Parathyroid adenoma (tissue), 2 donors: ENCODE results near the gene RPL12.

Source experiments
- H2AFZ ChIP-seq: fragments of 300-600 bp; sonication (generic); one replicate; pipeline ENCODE4 v1.7.0; 2017; ENCODE audit warnings: antibody characterized with exemption, mild to moderate bottlenecking
- H3K27ac ChIP-seq: fragments of 300-600 bp; sonication (generic); one replicate; pipeline ENCODE4 v1.7.0; 2017
- H3K27me3 ChIP-seq: fragments of 300-600 bp; sonication (generic); one replicate; pipeline ENCODE4 v1.7.0; 2017; ENCODE audit warnings: low read length; ENCODE audit not compliant: control insufficient read depth, insufficient read depth
- H3K36me3 ChIP-seq: fragments of 300-600 bp; sonication (generic); one replicate; pipeline ENCODE4 v1.7.0; 2017; ENCODE audit warnings: low read length; ENCODE audit not compliant: control insufficient read depth, insufficient read depth
- H3K4me1 ChIP-seq: fragments of 300-600 bp; sonication (generic); one replicate; pipeline ENCODE4 v1.7.0; 2017; ENCODE audit warnings: control low read depth
- H3K4me2 ChIP-seq: fragments of 300-600 bp; sonication (generic); one replicate; pipeline ENCODE4 v1.7.0; 2017; ENCODE audit warnings: low read length
- H3K4me3 ChIP-seq: fragments of 300-600 bp; sonication (generic); one replicate; pipeline ENCODE4 v1.7.0; 2017; ENCODE audit warnings: low read depth, low read length
- H3K79me2 ChIP-seq: fragments of 300-600 bp; sonication (generic); one replicate; pipeline ENCODE4 v1.7.0; 2017; ENCODE audit warnings: control low read depth
- H3K9ac ChIP-seq: fragments of 300-600 bp; sonication (generic); one replicate; pipeline ENCODE4 v1.7.0; 2017; ENCODE audit warnings: mild to moderate bottlenecking
- H3K9me3 ChIP-seq: fragments of 300-600 bp; sonication (generic); one replicate; pipeline ENCODE4 v1.7.0; 2017; ENCODE audit warnings: low read length; ENCODE audit not compliant: control insufficient read depth
- TF ChIP-seq, protein P1 (sequence below): fragments of 300-600 bp; sonication (generic); IDR thresholded peaks from one replicate; pipeline ENCODE4 v1.7.0; 2017; ENCODE audit warnings: antibody characterized with exemption, mild to moderate bottlenecking
- donor health status: primary hyperparathyroidism.

Gene RPL12

DNA sequence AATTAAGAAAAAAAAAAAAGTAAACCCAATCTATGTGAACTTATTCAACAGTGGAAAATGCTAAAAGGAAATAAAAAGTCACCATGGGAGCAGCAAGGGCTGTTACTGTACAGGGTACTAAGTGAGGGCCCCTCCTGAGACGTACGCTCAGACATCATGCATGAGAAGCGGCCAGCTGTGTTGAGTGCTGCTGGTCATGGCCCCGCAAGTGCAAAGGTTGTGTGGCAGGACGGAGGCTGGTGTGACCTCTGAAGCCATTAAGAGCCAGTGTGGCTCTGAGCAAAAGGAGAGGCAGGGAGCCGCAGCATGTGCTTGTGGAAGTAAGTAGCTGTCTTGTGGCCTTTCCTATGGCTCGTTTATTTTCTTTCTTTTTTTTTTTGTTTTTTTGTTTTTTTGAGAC, 30.1 kb downstream of the RPL12 start:
- no peak overlapping the region for H2AFZ ChIP-seq
- H3K27ac ChIP-seq: no peak overlapping the region
- no peak overlapping the region for H3K9ac ChIP-seq
- no peak overlapping the region for H3K4me3 ChIP-seq
- H3K9me3 ChIP-seq: no peaks in the 10 kb centered on the region
- peaks cover 6% of the 10 kb centered on the region for H3K79me2 ChIP-seq
- no peaks in the 10 kb centered on the region for H3K27me3 ChIP-seq
- no peaks in the 10 kb centered on the region for H3K36me3 ChIP-seq
- no peak overlapping the region for H3K4me2 ChIP-seq
- TF ChIP-seq, protein P1, sequence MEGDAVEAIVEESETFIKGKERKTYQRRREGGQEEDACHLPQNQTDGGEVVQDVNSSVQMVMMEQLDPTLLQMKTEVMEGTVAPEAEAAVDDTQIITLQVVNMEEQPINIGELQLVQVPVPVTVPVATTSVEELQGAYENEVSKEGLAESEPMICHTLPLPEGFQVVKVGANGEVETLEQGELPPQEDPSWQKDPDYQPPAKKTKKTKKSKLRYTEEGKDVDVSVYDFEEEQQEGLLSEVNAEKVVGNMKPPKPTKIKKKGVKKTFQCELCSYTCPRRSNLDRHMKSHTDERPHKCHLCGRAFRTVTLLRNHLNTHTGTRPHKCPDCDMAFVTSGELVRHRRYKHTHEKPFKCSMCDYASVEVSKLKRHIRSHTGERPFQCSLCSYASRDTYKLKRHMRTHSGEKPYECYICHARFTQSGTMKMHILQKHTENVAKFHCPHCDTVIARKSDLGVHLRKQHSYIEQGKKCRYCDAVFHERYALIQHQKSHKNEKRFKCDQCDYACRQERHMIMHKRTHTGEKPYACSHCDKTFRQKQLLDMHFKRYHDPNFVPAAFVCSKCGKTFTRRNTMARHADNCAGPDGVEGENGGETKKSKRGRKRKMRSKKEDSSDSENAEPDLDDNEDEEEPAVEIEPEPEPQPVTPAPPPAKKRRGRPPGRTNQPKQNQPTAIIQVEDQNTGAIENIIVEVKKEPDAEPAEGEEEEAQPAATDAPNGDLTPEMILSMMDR: no peak
- H3K4me1 ChIP-seq: no peaks in the 10 kb centered on the region

DNA sequence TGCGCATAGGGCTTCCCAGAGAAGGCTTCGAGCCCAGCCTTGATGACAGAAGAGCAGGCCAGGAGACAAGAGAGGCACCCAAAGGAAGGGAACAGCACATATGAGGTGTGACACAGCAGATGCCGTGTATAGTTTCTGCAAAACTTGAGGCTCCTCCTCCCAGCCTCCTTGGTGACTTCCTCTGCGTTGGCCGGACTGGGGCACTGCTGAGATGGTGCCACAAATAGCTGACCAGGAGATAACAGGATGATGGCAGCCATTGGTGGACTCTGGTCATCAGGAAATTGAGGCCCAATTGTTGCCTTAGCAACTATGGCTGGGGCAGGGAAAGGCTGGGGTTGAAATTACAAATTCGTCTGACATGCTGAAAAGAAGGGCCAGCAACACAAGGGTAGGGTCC, 31.9 kb downstream of the RPL12 start:
- H3K9ac ChIP-seq: no peak overlapping the region
- H3K79me2 ChIP-seq: no peaks in the 10 kb centered on the region
- H3K27ac ChIP-seq: no peak overlapping the region
- no peak overlapping the region for H3K4me2 ChIP-seq
- H3K4me1 ChIP-seq: no peaks in the 10 kb centered on the region
- TF ChIP-seq, protein P1: no peak
- no peaks in the 10 kb centered on the region for H3K9me3 ChIP-seq
- H3K36me3 ChIP-seq: no peaks in the 10 kb centered on the region
- no peaks in the 10 kb centered on the region for H3K27me3 ChIP-seq
- H2AFZ ChIP-seq: no peak overlapping the region
- H3K4me3 ChIP-seq: no peak overlapping the region

DNA sequence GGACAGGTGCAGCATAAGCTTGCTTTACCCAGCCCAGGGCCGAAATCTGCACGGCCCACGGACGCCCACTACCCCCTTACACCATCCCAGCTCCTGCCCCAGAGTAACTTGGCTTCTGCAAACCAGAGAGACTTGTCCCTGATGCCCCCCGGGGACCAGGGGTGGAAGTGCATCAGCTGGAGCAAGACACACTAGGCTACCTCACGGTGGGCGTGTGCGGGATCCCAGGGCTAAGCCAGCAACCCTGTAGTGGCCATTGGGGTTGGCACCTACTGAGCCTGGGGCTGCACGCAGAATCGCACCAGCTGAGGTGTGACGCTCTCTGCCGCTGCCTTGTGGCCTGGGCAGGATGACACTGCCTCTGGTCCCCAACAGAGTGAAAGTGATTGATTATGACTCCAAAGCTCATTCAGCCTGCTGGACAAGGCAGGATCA, 33.2 kb downstream of the RPL12 start:
- Histone ChIP-seq H3K79me2 (no peaks in the 10 kb centered on the region), H2AFZ (no peak overlapping the region), H3K9me3 (no peaks in the 10 kb centered on the region), H3K27ac (no peak overlapping the region), H3K4me3 (no peak overlapping the region), H3K4me2 (no peak overlapping the region), H3K27me3 (no peaks in the 10 kb centered on the region), H3K9ac (no peak overlapping the region), H3K36me3 (no peaks in the 10 kb centered on the region), H3K4me1 (no peaks in the 10 kb centered on the region)
- TF ChIP-seq, protein P1: no peak

DNA sequence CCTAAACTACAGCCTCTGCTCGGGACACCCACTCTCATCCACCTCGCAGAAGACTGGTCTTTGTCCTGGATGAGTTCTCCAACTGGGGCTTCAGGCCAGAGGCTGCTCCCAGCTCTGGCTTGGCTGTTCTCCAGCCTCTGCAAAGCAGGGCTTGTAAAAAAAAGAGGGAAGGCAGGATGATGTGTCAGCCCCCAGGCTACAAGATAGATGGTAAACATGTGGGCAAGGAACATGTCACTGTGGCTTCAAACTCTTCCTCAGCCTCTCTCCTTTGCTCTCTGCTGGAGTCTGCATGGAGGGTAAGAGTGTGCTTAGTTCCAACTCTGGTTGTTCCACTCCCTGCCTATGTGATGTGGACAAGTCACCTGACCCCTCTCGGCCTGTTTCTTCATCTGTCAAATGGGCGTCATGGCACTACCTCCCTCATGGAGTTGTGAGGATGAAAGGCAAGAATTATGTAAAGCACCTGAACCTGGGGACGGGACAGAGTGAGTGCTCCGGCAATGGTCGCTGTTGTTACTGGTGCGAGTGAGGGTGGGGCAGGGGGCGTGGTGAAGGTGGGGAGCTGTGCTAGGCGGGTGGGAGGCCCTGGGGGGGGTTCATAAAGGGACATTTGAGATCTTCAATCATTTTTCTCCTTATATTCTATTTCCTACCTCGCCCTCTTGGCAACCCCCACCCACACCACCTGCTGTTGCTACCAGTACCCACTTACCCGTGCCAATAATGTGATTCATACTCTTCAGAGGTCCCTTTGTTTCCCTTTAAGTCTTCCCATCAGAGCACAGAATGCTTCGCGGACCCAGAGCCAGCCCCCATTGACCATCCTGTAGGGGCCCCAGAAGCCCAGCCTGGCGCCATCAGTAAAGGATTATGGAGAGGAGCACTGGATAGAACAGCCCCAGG, 33.8 kb downstream of the RPL12 start:
- TF ChIP-seq, protein P1: no peak
- Histone ChIP-seq H3K27ac (no peak overlapping the region), H3K4me3 (no peak overlapping the region)

DNA sequence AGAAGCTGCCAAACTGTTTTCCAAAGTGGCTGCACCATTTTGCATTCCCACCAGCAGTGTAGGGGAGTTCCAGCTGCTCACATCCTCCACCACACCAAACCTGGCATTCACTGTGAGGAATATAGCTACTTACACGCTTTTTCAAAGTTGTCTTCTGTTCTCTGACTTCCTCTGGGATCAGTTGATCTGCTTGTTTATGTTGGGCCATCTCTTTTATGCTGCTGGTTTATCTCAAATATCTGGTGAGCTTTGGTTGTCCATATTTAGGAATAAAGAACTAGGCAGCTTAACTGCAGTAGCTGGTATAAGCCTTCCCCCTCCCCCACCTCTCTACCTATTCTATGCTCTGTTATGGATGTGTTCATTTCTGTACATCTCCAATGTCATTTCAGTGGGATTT, 35.5 kb downstream of the RPL12 start:
- Histone ChIP-seq H3K79me2 (no peaks in the 10 kb centered on the region), H3K9me3 (no peaks in the 10 kb centered on the region), H3K27me3 (no peaks in the 10 kb centered on the region), H3K4me1 (no peaks in the 10 kb centered on the region), H3K9ac (no peak overlapping the region), H3K27ac (no peak overlapping the region), H3K4me2 (no peak overlapping the region), H2AFZ (no peak overlapping the region), H3K4me3 (no peak overlapping the region), H3K36me3 (no peaks in the 10 kb centered on the region)
- TF ChIP-seq, protein P1: no peak

More for the DNA sequence above, 33.8 kb downstream of the RPL12 start:
- H3K9ac ChIP-seq: no peak overlapping the region
- H3K9me3 ChIP-seq: no peaks in the 10 kb centered on the region
- H2AFZ ChIP-seq: no peak overlapping the region
- H3K27me3 ChIP-seq: no peaks in the 10 kb centered on the region
- H3K79me2 ChIP-seq: no peaks in the 10 kb centered on the region
- no peaks in the 10 kb centered on the region for H3K4me1 ChIP-seq
- no peak overlapping the region for H3K4me2 ChIP-seq
- H3K36me3 ChIP-seq: no peaks in the 10 kb centered on the region
